HepG2 (cell line): Measurements from ENCODE around the gene DLG2. TPM values are rescaled to one million over a fixed set of nuclear protein-coding genes. Genes with fewer than 3 reads are reported as not detected.

Source experiments
- BCL6 ChIP-seq: IDR thresholded peaks from 2 replicates; pipeline ENCODE4 v1.6.1; 2016; ENCODE audit warnings: missing genetic modification reagents, missing compliant biosample characterization
- GABPB1 ChIP-seq: IDR thresholded peaks from 2 replicates; pipeline ENCODE4 v1.6.1; 2016; ENCODE audit warnings: mild to moderate bottlenecking, missing genetic modification reagents, moderate library complexity, missing compliant biosample characterization
- TIGD3 ChIP-seq: sonication (generic); formaldehyde crosslinking; IDR thresholded peaks from 2 replicates; pipeline ENCODE4 v1.5.1; 2020; ENCODE audit warnings: mild to moderate bottlenecking, missing genetic modification reagents, borderline replicate concordance
- TOPORS ChIP-seq: sonication (generic); formaldehyde crosslinking; IDR thresholded peaks from 2 replicates; pipeline ENCODE4 v1.8.0; 2023; ENCODE audit warnings: mild to moderate bottlenecking, missing genetic modification reagents
- ZBTB40 ChIP-seq, 2 experiments: fragments of 450-650 bp in 1 of 2; sonication (generic) in 1 of 2; formaldehyde crosslinking in 1 of 2; IDR thresholded peaks; 2 replicates each; pipeline versions ENCODE4 v1.6.1 to v1.8.0; 2016 to 2022; ENCODE audit warnings: antibody characterized with exemption in 1 of 2, mild to moderate bottlenecking in 1 of 2, missing genetic modification reagents in 1 of 2
- ZFP91 ChIP-seq: sonication (generic); formaldehyde crosslinking; IDR thresholded peaks from 2 replicates; pipeline ENCODE4 v1.9.0; 2022; ENCODE audit warnings: missing genetic modification reagents, mild to moderate bottlenecking, borderline replicate concordance
- ZNF180 ChIP-seq: sonication (generic); formaldehyde crosslinking; IDR thresholded peaks from 2 replicates; pipeline ENCODE4 v1.4.0; 2020; ENCODE audit warnings: low read depth, missing genetic modification reagents, borderline replicate concordance
- ZNF33A ChIP-seq: sonication (generic); formaldehyde crosslinking; IDR thresholded peaks from 2 replicates; pipeline ENCODE4 v1.5.1; 2020; ENCODE audit warnings: missing genetic modification reagents, mild to moderate bottlenecking, moderate library complexity, borderline replicate concordance
- ZNF574 ChIP-seq: sonication (generic); formaldehyde crosslinking; IDR thresholded peaks from 2 replicates; pipeline ENCODE4 v1.4.0; 2020; ENCODE audit warnings: missing genetic modification reagents
- ZNF777 ChIP-seq: sonication (generic); formaldehyde crosslinking; IDR thresholded peaks from 2 replicates; pipeline ENCODE4 v1.4.0; 2020; ENCODE audit warnings: missing genetic modification reagents
- ZNF788 ChIP-seq: sonication (generic); formaldehyde crosslinking; IDR thresholded peaks from 2 replicates; pipeline ENCODE4 v1.5.0; 2020; ENCODE audit warnings: mild to moderate bottlenecking, missing genetic modification reagents, borderline replicate concordance
- polyA plus RNA-seq, 8 experiments: library from polyadenylated mRNA; depleted of rRNA in 3 of 8; stranded (reverse) in 7 of 8; unstranded in 1 of 8; fragments of >200 nt; fragmentation: Illumina TruSeq in 4 of 8; extraction: Trizol in 4 of 8; gene quantifications; 2 replicates each; pipeline versions ENCODE4 v1.2.1 to v1.2.3, GENCODE V29; 2011 to 2016; ENCODE audit warnings: low read depth in 4 of 8, missing spikeins in 1 of 8, mixed read lengths in 1 of 8; ENCODE audit not compliant: insufficient read depth in 1 of 8
- total RNA-seq, 5 experiments: library from RNA; depleted of rRNA; stranded (reverse); fragments of >200 nt; fragmentation: Illumina TruSeq; extraction: Trizol; gene quantifications; 2 replicates each; pipeline ENCODE4 v1.2.3, GENCODE V29; 2016; ENCODE audit warnings: low read depth in 1 of 5

The DLG2 gene
- total and polyA plus RNA-seq, 2 of the 13 experiments (the other 11 are each of a cell fraction or from before 2014, with no cell fraction given) = 0.46 to 1.0 TPM

GRCh38 chr11:85647604-85648299 lies 20.6 kb upstream of the DLG2 start, which contains the start of gene TMEM126A (continued):
- TF ChIP-seq ZFP91 (peak; percentile 71), ZNF33A (CRISPR knock-in tag) (peak; percentile 59; the same call in 1 of the 2 replicates), BCL6 (CRISPR knock-in tag) (0 out of 2 replicates have a peak, but pooled peaks have one; percentile 7), TIGD3 (CRISPR knock-in tag) (no peak), ZNF777 (CRISPR knock-in tag) (no peak), GABPB1 (CRISPR knock-in tag) (peak; percentile 94), ZNF574 (peak; percentile 86), TOPORS (peak; percentile 62; the same call in 1 of the 2 replicates), ZNF180 (CRISPR knock-in tag) (no peak), ZNF788 (CRISPR knock-in tag) (peak; percentile 88; the same call in 1 of the 2 replicates), ZBTB40 (IDR thresholded peaks at IDR 0.05) (no peak), ZBTB40 (CRISPR knock-in tag; IDR thresholded peaks at IDR 0.05) (peak; percentile 60; the same call in 1 of the 2 replicates)
